Measurements from ENCODE around the gene MUC5B. TPM values are rescaled to one million over a fixed set of nuclear protein-coding genes. Genes with fewer than 3 reads are reported as not detected.
"Not testable (repeated sequence)": the region's sequence is repeated elsewhere in the genome, so short reads cannot be mapped to it uniquely, and the experiment has no call there.

Gene MUC5B
- total RNA-seq (ENCODE audit: low replicate concordance), result not detected in 2 replicates

GRCh38 chr11:1222491-1223345 lies at the start of gene MUC5B:
MUC5B (plus strand) TSS chr11:1223066; CDS start chr11:1223124, 58 bp downstream.
- DNase-seq (ENCODE audit: low read depth), result peak; percentile 9
- H3K4me3 ChIP-seq (ENCODE audit: low read depth, low read length), result no peak within 1 kb of the TSS
- TF ChIP-seq CTCF (IDR thresholded peaks at IDR 0.05; ENCODE audit: insufficient read depth, low read length), result no peak

GRCh38 chr11:1173396-1173795 lies 49.5 kb upstream of the MUC5B start:
- not testable (repeated sequence) for DNase-seq (ENCODE audit: low read depth); H3K4me3 ChIP-seq (ENCODE audit: low read depth, low read length)

GRCh38 chr11:1174441-1175370 lies 48.2 kb upstream of the MUC5B start:
- no peak for DNase-seq (ENCODE audit: low read depth)
- TF ChIP-seq CTCF (IDR thresholded peaks at IDR 0.05; ENCODE audit: insufficient read depth, low read length), result no peak
- no peak overlapping the region for H3K4me3 ChIP-seq (ENCODE audit: low read depth, low read length)

GRCh38 chr11:1175461-1176223 lies 47.2 kb upstream of the MUC5B start:
- no peak for DNase-seq (ENCODE audit: low read depth)
- no peak for TF ChIP-seq CTCF (IDR thresholded peaks at IDR 0.05; ENCODE audit: insufficient read depth, low read length)
- no peak overlapping the region for H3K4me3 ChIP-seq (ENCODE audit: low read depth, low read length)

GRCh38 chr11:1176224-1177019 lies 46.4 kb upstream of the MUC5B start:
- DNase-seq (ENCODE audit: low read depth), result no peak
- H3K4me3 ChIP-seq (ENCODE audit: low read depth, low read length), result no peak overlapping the region
- TF ChIP-seq CTCF (IDR thresholded peaks at IDR 0.05; ENCODE audit: insufficient read depth, low read length), result no peak

- no peak for DNase-seq (ENCODE audit: low read depth)
- TF ChIP-seq CTCF (IDR thresholded peaks at IDR 0.05; ENCODE audit: insufficient read depth, low read length), result no peak
- H3K4me3 ChIP-seq (ENCODE audit: low read depth, low read length), result no peak overlapping the region
Observed at GRCh38 chr11:1177020-1177770, 45.7 kb upstream of the MUC5B start.

All from fibroblast of the aortic adventitia (primary cell).